Smooth muscle cell (in vitro differentiated cells): ENCODE results near the gene GCNA. TPM values are rescaled to one million over a fixed set of nuclear protein-coding genes. Genes with fewer than 3 reads are reported as not detected.
A peak's percentile ranks its signal among the peaks of the same experiment; 100 is the strongest.
"Not testable (repeated sequence)": the region's sequence is repeated elsewhere in the genome, so short reads cannot be mapped to it uniquely, and the experiment has no call there.

ENCODE experiments used
- DNase-seq: peaks from one replicate; lab custom pipeline; 2025; ENCODE audit not compliant: unreplicated experiment; lab: John Stamatoyannopoulos, UW
- H2AFZ ChIP-seq: fragments of 200-600 bp; sonication (generic); 2 replicates; pipeline ENCODE4 v1.6.0; 2016; ENCODE audit warnings: antibody characterized with exemption, low read depth, mild to moderate bottlenecking
- H3F3A ChIP-seq: fragments of 200-600 bp; sonication (generic); 2 replicates; pipeline ENCODE4 v1.6.0; 2017; ENCODE audit warnings: antibody characterized with exemption, low read depth
- H3K27ac ChIP-seq: fragments of 200-600 bp; sonication (generic); 2 replicates; pipeline ENCODE4 v1.5.1; 2016; ENCODE audit warnings: low read depth, mild to moderate bottlenecking
- H3K27me3 ChIP-seq: fragments of 200-600 bp; sonication (generic); 2 replicates; pipeline ENCODE4 v1.6.1; 2016; ENCODE audit warnings: low read depth, mild to moderate bottlenecking
- H3K36me3 ChIP-seq: fragments of 200-600 bp; sonication (generic); 2 replicates; pipeline ENCODE4 v1.5.1; 2016; ENCODE audit warnings: low read depth
- H3K4me1 ChIP-seq: fragments of 200-600 bp; sonication (generic); 2 replicates; pipeline ENCODE4 v1.5.1; 2016; ENCODE audit warnings: low read depth
- H3K4me2 ChIP-seq: fragments of 200-600 bp; sonication (generic); 2 replicates; pipeline ENCODE4 v1.6.0; 2016; ENCODE audit warnings: mild to moderate bottlenecking
- H3K4me3 ChIP-seq: fragments of 200-600 bp; sonication (generic); 2 replicates; pipeline ENCODE4 v1.5.1; 2016; ENCODE audit warnings: mild to moderate bottlenecking
- H3K79me2 ChIP-seq: fragments of 200-600 bp; sonication (generic); 2 replicates; pipeline ENCODE4 v1.6.0; 2016; ENCODE audit warnings: low read depth, mild to moderate bottlenecking
- H3K9ac ChIP-seq: fragments of 200-600 bp; sonication (generic); 2 replicates; pipeline ENCODE4 v1.6.0; 2016; ENCODE audit warnings: low read depth
- H3K9me3 ChIP-seq: fragments of 200-600 bp; sonication (generic); replicated peaks from 2 replicates; pipeline ENCODE4 v1.5.1; 2016; ENCODE audit warnings: low read depth
- H4K20me1 ChIP-seq: fragments of 200-600 bp; sonication (generic); 2 replicates; pipeline ENCODE4 v1.6.0; 2016; ENCODE audit warnings: low read depth
- WGBS: methylation state at CpG from one replicate; pipeline ENCODE4 v1.1.7; 2016; ENCODE audit warnings: low lambda C conversion rate; 5-methylcytosine and 5-hydroxymethylcytosine counted together
- polyA plus RNA-seq: library from polyadenylated mRNA; unstranded; fragments of >200 nt; fragmentation: Nextera tagmentation; extraction: Ambion mirVana; gene quantifications from 2 replicates; pipeline ENCODE4 v1.2.1, GENCODE V29; 2016
- total RNA-seq: library from RNA; depleted of rRNA; stranded (reverse); fragments of >200 nt; gene quantifications from 2 replicates; pipeline ENCODE4 v1.2.3, GENCODE V29; 2014
- TF ChIP-seq, protein P1 (sequence below): fragments of 200-600 bp; sonication (generic); IDR thresholded peaks from 2 replicates; pipeline ENCODE4 v1.5.1; 2017; ENCODE audit warnings: borderline replicate concordance, mild to moderate bottlenecking, antibody characterized with exemption; ENCODE audit not compliant: insufficient read depth, poor library complexity, severe bottlenecking

Gene GCNA
- total and polyA plus RNA-seq, 2 experiments from 2014 or later: 0.51 to 0.94 TPM

DNA sequence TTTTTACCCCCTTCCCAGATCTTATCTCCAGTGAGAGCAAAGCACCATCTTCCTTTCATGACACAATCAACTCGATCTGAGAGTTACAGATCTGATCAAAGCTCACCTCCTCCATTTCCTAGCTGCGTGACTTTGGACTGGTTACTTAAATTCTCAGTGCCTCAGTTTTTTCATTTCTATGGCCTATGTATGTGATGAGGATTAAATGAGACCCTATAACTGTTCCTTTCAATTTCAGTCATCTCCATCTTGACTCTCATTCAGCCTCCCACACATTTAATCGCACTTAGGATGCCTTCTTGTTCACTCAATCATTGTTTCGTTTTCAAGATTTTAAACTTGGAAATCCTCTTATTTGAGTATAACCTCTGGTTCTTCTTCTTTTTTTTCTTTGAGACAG lies 60.2 kb downstream of the GCNA start:
- peak overlapping the region; percentile 73 for H3K4me2 ChIP-seq
- H3K4me3 ChIP-seq: no peak overlapping the region
- H3K27ac ChIP-seq: peak overlapping the region; percentile 54
- no peak for DNase-seq
- no peaks in the 10 kb centered on the region for H4K20me1 ChIP-seq
- no peaks in the 10 kb centered on the region for H3K27me3 ChIP-seq
- 82% methylated on average over 4 of the region's 4 CpGs for WGBS
- no peaks in the 10 kb centered on the region for H3K36me3 ChIP-seq
- H3F3A ChIP-seq: no peaks in the 10 kb centered on the region
- no peak overlapping the region for H2AFZ ChIP-seq
- TF ChIP-seq, protein P1, sequence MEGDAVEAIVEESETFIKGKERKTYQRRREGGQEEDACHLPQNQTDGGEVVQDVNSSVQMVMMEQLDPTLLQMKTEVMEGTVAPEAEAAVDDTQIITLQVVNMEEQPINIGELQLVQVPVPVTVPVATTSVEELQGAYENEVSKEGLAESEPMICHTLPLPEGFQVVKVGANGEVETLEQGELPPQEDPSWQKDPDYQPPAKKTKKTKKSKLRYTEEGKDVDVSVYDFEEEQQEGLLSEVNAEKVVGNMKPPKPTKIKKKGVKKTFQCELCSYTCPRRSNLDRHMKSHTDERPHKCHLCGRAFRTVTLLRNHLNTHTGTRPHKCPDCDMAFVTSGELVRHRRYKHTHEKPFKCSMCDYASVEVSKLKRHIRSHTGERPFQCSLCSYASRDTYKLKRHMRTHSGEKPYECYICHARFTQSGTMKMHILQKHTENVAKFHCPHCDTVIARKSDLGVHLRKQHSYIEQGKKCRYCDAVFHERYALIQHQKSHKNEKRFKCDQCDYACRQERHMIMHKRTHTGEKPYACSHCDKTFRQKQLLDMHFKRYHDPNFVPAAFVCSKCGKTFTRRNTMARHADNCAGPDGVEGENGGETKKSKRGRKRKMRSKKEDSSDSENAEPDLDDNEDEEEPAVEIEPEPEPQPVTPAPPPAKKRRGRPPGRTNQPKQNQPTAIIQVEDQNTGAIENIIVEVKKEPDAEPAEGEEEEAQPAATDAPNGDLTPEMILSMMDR: no peak
- H3K9ac ChIP-seq: no peak overlapping the region
- H3K4me1 ChIP-seq: no peaks in the 10 kb centered on the region
- no peaks in the 10 kb centered on the region for H3K9me3 ChIP-seq
- H3K79me2 ChIP-seq: no peaks in the 10 kb centered on the region

DNA sequence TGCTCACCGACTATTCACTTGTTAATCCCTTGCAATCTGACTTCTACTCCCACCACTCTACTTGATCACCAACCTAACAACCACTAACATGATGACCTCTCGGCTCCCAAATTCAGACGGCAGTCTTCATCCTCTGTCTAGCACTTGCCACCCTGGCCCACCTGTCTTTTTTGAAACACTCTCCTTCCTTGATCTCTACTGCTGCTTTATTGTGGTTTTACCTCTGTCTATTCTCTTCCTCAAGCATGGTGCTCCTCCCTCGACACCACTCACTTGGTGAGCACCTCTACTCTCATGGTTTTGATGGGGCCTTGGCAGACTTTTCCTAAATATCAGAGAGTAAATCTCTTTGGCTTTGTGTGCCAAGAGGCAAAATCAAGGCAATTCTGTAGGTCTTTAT lies 61.8 kb downstream of the GCNA start:
- no peaks in the 10 kb centered on the region for H3K36me3 ChIP-seq
- H3K27ac ChIP-seq: no peak overlapping the region
- no peaks in the 10 kb centered on the region for H3F3A ChIP-seq
- no peak overlapping the region for H3K4me2 ChIP-seq
- no peak overlapping the region for H2AFZ ChIP-seq
- H3K9ac ChIP-seq: no peak overlapping the region
- H4K20me1 ChIP-seq: no peaks in the 10 kb centered on the region
- no peaks in the 10 kb centered on the region for H3K27me3 ChIP-seq
- no peak overlapping the region for H3K4me3 ChIP-seq
- H3K79me2 ChIP-seq: no peaks in the 10 kb centered on the region
- H3K9me3 ChIP-seq: no peaks in the 10 kb centered on the region
- WGBS: 88% methylated on average over 4 of the region's 4 CpGs
- no peaks in the 10 kb centered on the region for H3K4me1 ChIP-seq
- TF ChIP-seq, protein P1: no peak
- DNase-seq: no peak

DNA sequence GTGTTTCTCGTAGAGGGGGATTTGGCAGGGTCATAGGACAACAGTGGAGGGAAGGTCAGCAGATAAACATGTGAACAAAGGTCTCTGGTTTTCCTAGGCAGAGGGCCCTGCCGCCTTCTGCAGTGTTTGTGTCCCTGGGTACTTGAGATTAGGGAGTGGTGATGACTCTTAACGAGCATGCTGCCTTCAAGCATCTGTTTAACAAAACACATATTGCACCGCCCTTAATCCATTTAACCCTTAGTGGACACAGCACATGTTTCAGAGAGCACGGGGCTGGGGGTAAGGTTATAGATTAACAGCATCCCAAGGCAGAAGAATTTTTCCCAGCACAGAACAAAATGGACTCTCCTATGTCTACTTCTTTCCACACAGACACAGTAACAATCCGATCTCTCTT lies 66.2 kb downstream of the GCNA start:
- WGBS: 64% methylated on average over 6 of the region's 6 CpGs

DNA sequence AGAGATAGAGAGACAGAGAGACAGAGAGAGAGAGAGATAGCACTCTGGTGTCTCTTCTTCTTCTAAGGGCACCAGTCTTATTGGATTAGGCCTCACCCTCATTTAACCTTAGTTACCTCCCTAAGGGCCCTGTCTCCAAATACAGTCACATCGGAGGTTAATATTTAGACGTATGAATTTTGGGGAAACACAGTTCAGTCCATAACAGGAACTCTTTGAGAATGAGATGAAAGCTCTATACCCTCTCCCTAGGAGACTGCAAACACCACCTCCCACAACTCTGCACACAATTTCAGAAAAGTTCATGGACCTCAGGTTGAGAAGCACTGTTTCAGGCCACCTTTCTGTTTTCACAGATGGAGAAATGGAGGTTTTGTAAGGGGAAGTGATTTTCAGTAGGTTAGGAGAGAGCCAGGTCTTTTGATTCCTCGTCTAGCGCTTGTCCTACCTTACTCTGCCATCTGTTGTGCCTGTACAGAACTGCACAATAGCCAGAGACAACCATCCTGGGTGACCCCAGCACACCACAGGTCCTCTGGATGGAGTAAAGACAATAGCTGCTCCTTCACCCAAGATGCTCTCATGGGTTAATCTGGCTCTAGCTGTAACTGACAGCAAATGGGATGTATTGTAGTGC lies 72.2 kb downstream of the GCNA start:
- TF ChIP-seq, protein P1: no peak
- no peaks in the 10 kb centered on the region for H3F3A ChIP-seq
- WGBS: 72% methylated on average over 4 of the region's 4 CpGs

More for the DNA sequence above, 66.2 kb downstream of the GCNA start:
- H3K27me3 ChIP-seq, H2AFZ ChIP-seq, H3K9ac ChIP-seq, H3K27ac ChIP-seq, H3K9me3 ChIP-seq, H3K4me3 ChIP-seq, H3K36me3 ChIP-seq, H3K4me1 ChIP-seq, H3F3A ChIP-seq, H3K4me2 ChIP-seq, H4K20me1 ChIP-seq, H3K79me2 ChIP-seq, DNase-seq: not testable (repeated sequence)

More for the DNA sequence above, 72.2 kb downstream of the GCNA start:
- Histone ChIP-seq H3K36me3 (no peaks in the 10 kb centered on the region), H4K20me1 (no peaks in the 10 kb centered on the region), H3K9me3 (no peaks in the 10 kb centered on the region), H3K4me3 (no peak overlapping the region), H3K9ac (no peak overlapping the region), H3K27me3 (no peaks in the 10 kb centered on the region), H3K27ac (no peak overlapping the region), H2AFZ (no peak overlapping the region), H3K79me2 (no peaks in the 10 kb centered on the region), H3K4me2 (no peak overlapping the region), H3K4me1 (no peaks in the 10 kb centered on the region)
- no peak for DNase-seq
